Psoas muscle (tissue), 8 donors: Measurements from ENCODE around the gene RMDN3. TPM values are rescaled to one million over a fixed set of nuclear protein-coding genes. Genes with fewer than 3 reads are reported as not detected.

Experiments
- ATAC-seq, 4 donors: fragments of 200-7000 bp; cut with Tn5 transposase; one replicate each; pipeline ENCODE4 v1.9.1; 2020; ENCODE audit warnings: moderate library complexity in 3 of 4, mild to moderate bottlenecking in 2 of 4
- DNase-seq, 2 donors: peaks; one replicate each; pipeline ENCODE4 v3.0.0-alpha.2; 2020
- H3K27ac ChIP-seq: fragments of 200-600 bp; one replicate; pipeline ENCODE4 v1.8.0; 2022
- H3K27me3 ChIP-seq, 3 donors: fragments of 200-600 bp in 1 of 3; one replicate each; pipeline versions ENCODE4 v1.6.1 to v1.8.0; 2013 to 2022; ENCODE audit warnings: low read length in 2 of 3, mild to moderate bottlenecking in 2 of 3, moderate library complexity in 1 of 3; ENCODE audit not compliant: insufficient read depth in 3 of 3
- H3K36me3 ChIP-seq, 2 donors: fragments of 200-600 bp in 1 of 2; one replicate each; pipeline versions ENCODE4 v1.6.1 to v1.8.0; 2013 to 2022; ENCODE audit warnings: low read depth in 1 of 2, mild to moderate bottlenecking in 1 of 2, moderate library complexity in 1 of 2; ENCODE audit not compliant: insufficient read depth in 1 of 2
- H3K4me1 ChIP-seq: fragments of 200-600 bp; one replicate; pipeline ENCODE4 v1.8.0; 2022
- H3K4me3 ChIP-seq: fragments of 200-600 bp; one replicate; pipeline ENCODE4 v1.8.0; 2022; ENCODE audit warnings: mild to moderate bottlenecking
- H3K9me3 ChIP-seq: fragments of 200-600 bp; one replicate; pipeline ENCODE4 v1.8.0; 2022
- CTCF ChIP-seq: fragments of 200-600 bp; IDR thresholded peaks from one replicate; pipeline ENCODE4 v1.8.0; 2022; ENCODE audit warnings: antibody characterized with exemption
- WGBS, 3 donors: extraction: QIAGEN DNeasy Blood & Tissue Kit; methylation state at CpG; one replicate each; pipeline versions ENCODE4 v1.1.6 to v1.1.7; 2013; 5-methylcytosine and 5-hydroxymethylcytosine counted together
- intact Hi-C, 2 donors: fragments of 100-400 bp; cut with DNase I; formaldehyde crosslinking; loops; one replicate each; pipeline versions ENCODE4 v1.11.0 to v1.14.2; 2022
- polyA plus RNA-seq, 3 donors: library from polyadenylated mRNA; stranded (reverse); fragments of 200-250 nt; gene quantifications; one replicate each; pipeline ENCODE4 v1.2.3, GENCODE V29; 2013
- total RNA-seq, 4 donors: library from RNA; stranded (reverse); fragmentation: NEBNext Ultra II Directional in 2 of 4; extraction: Animal tissue kit (Norgen Biotek cat#: 25700) in 2 of 4; gene quantifications; one replicate each; pipeline versions ENCODE4 v1.2.1 to v1.2.4, GENCODE V29; 2021 to 2023
- donor health status: healthy with polysubstance abuse.
- donor health status: DM: no; HTN: no; CAD: no; lungs with moderate emphysema.
- donor health status: Bipolar disorder and iron deficiency.
- donor health status: healthy.
- donor health status: DM: yes; HTN: yes; CAD: no.
- donor health status: DM: no; HTN: no; CAD: no.
- donor health status: DM: no; HTN: no; CAD: no.
- donor health status: DM: yes; HTN: yes; CAD: no.

RMDN3 gene
- total and polyA plus RNA-seq, 7 donors: 11.1 to 30.9 (median 19.1) TPM

GRCh38 chr15:40694688-40695468, 60.2 kb downstream of the RMDN3 start, which contains the start of gene RAD51:
Gene RAD51, plus strand, starts transcription at chr15:40695174. Its CDS starts 3,585 bp downstream, at chr15:40698759.
- Histone ChIP-seq H3K36me3 (peaks cover 0 to 29% of the 10 kb centered on the region in 2 donors), H3K27me3 (no peaks in the 10 kb centered on the region), H3K9me3 (no peaks in the 10 kb centered on the region), H3K27ac (peak within 1 kb of the TSS; percentile 98), H3K4me3 (peak within 1 kb of the TSS; percentile 85), H3K4me1 (peaks cover 15% of the 10 kb centered on the region)
- DNase-seq: peak; percentile 92 to 97
- intact Hi-C loops: loop anchor here in 1 of 2 donors (5.0 to 10.0 kb wide), 2 partner anchors 52 to 170 kb away; no protein-coding TSS in a partner anchor
- 0 to 1% (median 1%) methylated on average over 65 to 81 of the region's 81 CpGs for WGBS, 3 donors
- no peak for TF ChIP-seq CTCF
- ATAC-seq: peak; percentile 97 to 99 (median 98)

GRCh38 chr15:40693904-40694687, 61.0 kb downstream of the RMDN3 start:
- Histone ChIP-seq H3K4me1 (peaks cover 15% of the 10 kb centered on the region), H3K27ac (peak overlapping the region; percentile 98), H3K4me3 (peak overlapping the region; percentile 85), H3K9me3 (no peaks in the 10 kb centered on the region), H3K36me3 (peaks cover 0 to 31% of the 10 kb centered on the region in 2 donors), H3K27me3 (no peaks in the 10 kb centered on the region)
- DNase-seq: no peak
- intact Hi-C loops: loop anchor here in 1 of 2 donors (10.0 kb wide), 1 partner anchor 169 kb away; no protein-coding TSS in a partner anchor
- no peak for TF ChIP-seq CTCF
- peak in 2 of 4 donors; percentile 2 to 16 for ATAC-seq
- 26 to 30% (median 26%) methylated on average over 31 of the region's 31 CpGs for WGBS, 3 donors

GRCh38 chr15:40691737-40692136, 63.3 kb downstream of the RMDN3 start:
- 93 to 97% (median 93%) methylated on average over 4 of the region's 4 CpGs for WGBS, 3 donors
- Histone ChIP-seq H3K4me1 (peaks cover 21% of the 10 kb centered on the region), H3K36me3 (peaks cover 0 to 31% of the 10 kb centered on the region in 2 donors), H3K9me3 (no peaks in the 10 kb centered on the region), H3K27ac (no peak overlapping the region), H3K27me3 (no peaks in the 10 kb centered on the region), H3K4me3 (no peak overlapping the region)
- ATAC-seq (no peak), DNase-seq (no peak)
- TF ChIP-seq CTCF: no peak
- intact Hi-C loops: loop anchor here in 1 of 2 donors (10.0 kb wide), 1 partner anchor 167 kb away; no protein-coding TSS in a partner anchor

GRCh38 chr15:40688932-40689799, 65.9 kb downstream of the RMDN3 start:
- Histone ChIP-seq H3K4me1 (peaks cover 15% of the 10 kb centered on the region), H3K27ac (peak overlapping the region; percentile 63), H3K27me3 (no peaks in the 10 kb centered on the region), H3K9me3 (no peaks in the 10 kb centered on the region), H3K36me3 (peaks cover 0 to 31% of the 10 kb centered on the region in 2 donors), H3K4me3 (no peak overlapping the region)
- intact Hi-C loops: no loop called here
- DNase-seq: no peak
- ATAC-seq: peak in 3 of 4 donors; percentile 60 to 78 (median 73)
- TF ChIP-seq CTCF: no peak
- 58 to 62% (median 59%) methylated on average over 9 of the region's 9 CpGs for WGBS, 3 donors
